Gastrocnemius medialis (tissue), 4 donors: Measurements from ENCODE around the gene SUPT4H1.

Experiments used
- POLR2A ChIP-seq, 2 donors: fragments of 450-650 bp; IDR thresholded peaks; one replicate each; pipeline ENCODE4 v1.6.1; 2017; ENCODE audit warnings: antibody characterized with exemption in 2 of 2, mild to moderate bottlenecking in 2 of 2, moderate library complexity in 2 of 2
- TF ChIP-seq, protein P1 (sequence below), 5 experiments: fragments of 450-650 bp in 3 of 5; fragments of 200-600 bp in 2 of 5; sonication (generic) in 2 of 5; IDR thresholded peaks in 4 of 5; conservative IDR thresholded peaks in 1 of 5; 1 replicate in 4 of 5; 2 replicates in 1 of 5; pipeline ENCODE4 v1.5.1; 2016 to 2019; ENCODE audit warnings: antibody characterized with exemption in 5 of 5, mild to moderate bottlenecking in 3 of 5, moderate library complexity in 3 of 5

DNA sequence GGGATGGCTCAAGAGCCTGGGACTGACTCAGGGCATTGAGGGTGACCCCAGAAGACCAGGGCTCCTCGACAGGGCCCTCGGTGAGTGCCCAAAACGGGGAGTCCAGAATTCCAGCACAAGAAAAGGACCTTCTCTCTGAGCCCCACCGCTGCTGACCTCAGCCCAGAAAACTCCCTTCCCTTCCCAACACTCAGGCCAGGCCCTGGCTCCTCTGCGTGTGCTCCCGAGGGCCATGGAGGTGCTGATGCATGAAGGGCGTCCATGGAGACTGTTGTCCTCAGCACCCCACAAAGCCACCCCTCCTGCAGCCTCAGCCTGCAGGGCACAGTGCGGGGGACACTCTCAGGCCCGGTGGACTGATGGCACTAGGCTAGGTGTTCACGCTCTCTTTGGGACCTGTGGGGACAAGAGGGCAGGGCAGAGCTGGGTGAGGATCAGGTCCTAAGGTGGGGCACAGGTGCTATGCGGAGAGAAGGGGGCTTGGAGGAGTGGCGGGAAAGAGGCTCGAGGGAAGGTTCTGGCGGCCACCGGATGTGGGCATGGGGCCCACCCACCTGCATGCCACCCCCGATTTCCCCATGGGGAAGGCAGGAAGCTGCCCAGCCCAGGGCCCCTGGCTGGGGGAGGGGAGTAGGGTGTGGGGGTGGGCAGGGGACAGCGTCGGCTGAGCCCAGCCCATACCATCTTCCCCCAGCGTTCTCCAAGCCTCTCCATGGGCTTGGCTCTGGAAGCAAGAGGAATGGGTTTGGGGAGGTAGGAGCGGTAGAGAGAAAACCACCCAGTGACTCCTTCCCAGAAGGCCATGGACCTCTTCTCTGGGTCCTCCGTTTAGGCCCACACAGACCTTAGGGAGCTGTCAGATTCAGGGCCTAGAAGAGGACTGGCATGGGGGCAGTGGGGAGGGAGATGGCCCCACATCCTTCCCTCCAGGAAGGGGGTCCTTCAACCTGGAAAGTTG, 18.9 kb downstream of the SUPT4H1 start:
- TF ChIP-seq, protein P1, sequence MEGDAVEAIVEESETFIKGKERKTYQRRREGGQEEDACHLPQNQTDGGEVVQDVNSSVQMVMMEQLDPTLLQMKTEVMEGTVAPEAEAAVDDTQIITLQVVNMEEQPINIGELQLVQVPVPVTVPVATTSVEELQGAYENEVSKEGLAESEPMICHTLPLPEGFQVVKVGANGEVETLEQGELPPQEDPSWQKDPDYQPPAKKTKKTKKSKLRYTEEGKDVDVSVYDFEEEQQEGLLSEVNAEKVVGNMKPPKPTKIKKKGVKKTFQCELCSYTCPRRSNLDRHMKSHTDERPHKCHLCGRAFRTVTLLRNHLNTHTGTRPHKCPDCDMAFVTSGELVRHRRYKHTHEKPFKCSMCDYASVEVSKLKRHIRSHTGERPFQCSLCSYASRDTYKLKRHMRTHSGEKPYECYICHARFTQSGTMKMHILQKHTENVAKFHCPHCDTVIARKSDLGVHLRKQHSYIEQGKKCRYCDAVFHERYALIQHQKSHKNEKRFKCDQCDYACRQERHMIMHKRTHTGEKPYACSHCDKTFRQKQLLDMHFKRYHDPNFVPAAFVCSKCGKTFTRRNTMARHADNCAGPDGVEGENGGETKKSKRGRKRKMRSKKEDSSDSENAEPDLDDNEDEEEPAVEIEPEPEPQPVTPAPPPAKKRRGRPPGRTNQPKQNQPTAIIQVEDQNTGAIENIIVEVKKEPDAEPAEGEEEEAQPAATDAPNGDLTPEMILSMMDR (IDR thresholded peaks at IDR 0.05 in 4 of 5, conservative IDR thresholded peaks at IDR 0.05 in 1 of 5), result no peak
- no peak for TF ChIP-seq POLR2A (IDR thresholded peaks at IDR 0.05)
